ENCODE measurements around the gene WWOX.
A peak's percentile ranks its signal among the peaks of the same experiment; 100 is the strongest.

The WWOX gene

DNA sequence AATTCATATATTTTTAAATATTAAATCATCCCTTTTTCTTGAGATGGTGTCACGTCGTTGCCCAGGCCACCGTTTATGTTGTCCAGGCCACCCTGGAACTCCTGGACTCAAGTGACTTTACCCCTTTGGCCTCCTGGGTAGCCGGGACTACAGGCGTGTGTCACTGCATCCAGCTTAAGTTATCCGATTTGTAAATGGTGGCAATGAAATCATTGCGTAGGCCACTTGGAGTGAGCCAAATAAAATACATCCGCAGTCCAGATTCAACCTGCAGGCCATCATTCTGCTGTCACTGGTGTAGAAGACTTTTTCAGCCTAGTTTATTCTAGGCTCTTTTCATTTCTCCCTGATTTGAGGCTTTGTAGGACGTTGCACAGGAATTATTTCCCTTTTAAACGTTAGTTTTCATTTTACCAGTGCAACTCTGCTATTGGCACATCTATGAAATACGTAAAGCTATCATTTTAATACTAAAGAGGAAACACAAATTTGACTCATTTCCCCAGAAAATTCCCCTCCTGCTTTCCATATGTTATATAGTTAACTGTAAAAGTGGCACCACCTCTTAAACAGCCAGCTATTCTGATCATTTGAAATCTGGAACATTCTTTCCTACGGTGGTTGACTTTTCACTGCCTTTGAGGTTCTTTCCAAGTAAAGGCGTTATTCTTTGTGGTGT, 1051.3 kb downstream of the WWOX start:
- no peak for DNase-seq (ENCODE audit: insufficient read length, low spot score)
- no peak for TF ChIP-seq POLR2AphosphoS5 (IDR thresholded peaks at IDR 0.05; ENCODE audit: low read depth, low read length)
- TF ChIP-seq POU2F2 (IDR thresholded peaks at IDR 0.05; ENCODE audit: low read depth, low read length): no peak
- TF ChIP-seq POLR2A (IDR thresholded peaks at IDR 0.05; ENCODE audit: low read depth, low read length): no peak
- no peak for TF ChIP-seq TAF1 (IDR thresholded peaks at IDR 0.05; ENCODE audit: low read depth, low read length)
- no peak for TF ChIP-seq SPI1 (IDR thresholded peaks at IDR 0.05; ENCODE audit: low read depth, low read length)
- no peak for TF ChIP-seq PAX5 (IDR thresholded peaks at IDR 0.05; ENCODE audit: insufficient read depth, low read length, severe bottlenecking)
- no peak for FAIRE-seq

DNA sequence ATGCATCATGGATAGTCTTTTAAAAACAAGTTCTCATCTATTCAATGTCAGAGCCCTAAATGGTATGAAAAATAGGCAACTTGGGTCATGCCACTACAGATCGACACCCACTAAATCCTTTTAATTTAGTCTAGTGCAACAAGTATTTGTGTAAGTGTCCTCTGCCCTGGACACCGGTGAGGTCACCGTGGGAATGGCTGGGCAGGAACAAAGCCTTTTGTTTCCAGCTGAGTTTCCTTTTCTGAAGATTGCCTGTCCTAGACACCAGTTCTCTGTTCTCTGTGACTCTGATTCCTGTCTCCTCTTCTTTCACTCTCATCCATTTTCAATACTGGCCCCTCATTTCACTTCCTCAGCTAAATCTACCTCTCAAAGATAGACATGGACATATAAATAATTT, 1054.6 kb downstream of the WWOX start:
- no peak for TF ChIP-seq SPI1 (IDR thresholded peaks at IDR 0.05; ENCODE audit: low read depth, low read length)
- no peak for TF ChIP-seq TAF1 (IDR thresholded peaks at IDR 0.05; ENCODE audit: low read depth, low read length)
- TF ChIP-seq POU2F2 (IDR thresholded peaks at IDR 0.05; ENCODE audit: low read depth, low read length): no peak
- TF ChIP-seq POLR2AphosphoS5 (IDR thresholded peaks at IDR 0.05; ENCODE audit: low read depth, low read length): no peak
- no peak for TF ChIP-seq POLR2A (IDR thresholded peaks at IDR 0.05; ENCODE audit: low read depth, low read length)
- TF ChIP-seq PAX5 (IDR thresholded peaks at IDR 0.05; ENCODE audit: insufficient read depth, low read length, severe bottlenecking): no peak
- FAIRE-seq: no peak
- no peak for DNase-seq (ENCODE audit: insufficient read length, low spot score)

- no peak for TF ChIP-seq POLR2AphosphoS5 (IDR thresholded peaks at IDR 0.05; ENCODE audit: low read depth, low read length)
- TF ChIP-seq SPI1 (IDR thresholded peaks at IDR 0.05; ENCODE audit: low read depth, low read length): no peak
- TF ChIP-seq TAF1 (IDR thresholded peaks at IDR 0.05; ENCODE audit: low read depth, low read length): no peak
- no peak for TF ChIP-seq POU2F2 (IDR thresholded peaks at IDR 0.05; ENCODE audit: low read depth, low read length)
- TF ChIP-seq POLR2A (IDR thresholded peaks at IDR 0.05; ENCODE audit: low read depth, low read length): no peak
- TF ChIP-seq PAX5 (IDR thresholded peaks at IDR 0.05; ENCODE audit: insufficient read depth, low read length, severe bottlenecking): no peak
- FAIRE-seq (no peak), DNase-seq (ENCODE audit: insufficient read length, low spot score) (no peak)
Measured at GRCh38 chr16:79155471-79155870, 1056.0 kb downstream of the WWOX start.

- DNase-seq (ENCODE audit: insufficient read length, low spot score) (no peak), FAIRE-seq (no peak)
- TF ChIP-seq SPI1 (IDR thresholded peaks at IDR 0.05; ENCODE audit: low read depth, low read length): no peak
- no peak for TF ChIP-seq POLR2A (IDR thresholded peaks at IDR 0.05; ENCODE audit: low read depth, low read length)
- no peak for TF ChIP-seq POU2F2 (IDR thresholded peaks at IDR 0.05; ENCODE audit: low read depth, low read length)
- TF ChIP-seq PAX5 (IDR thresholded peaks at IDR 0.05; ENCODE audit: insufficient read depth, low read length, severe bottlenecking): no peak
- no peak for TF ChIP-seq POLR2AphosphoS5 (IDR thresholded peaks at IDR 0.05; ENCODE audit: low read depth, low read length)
- no peak for TF ChIP-seq TAF1 (IDR thresholded peaks at IDR 0.05; ENCODE audit: low read depth, low read length)
Measured at GRCh38 chr16:79155904-79156303, 1056.5 kb downstream of the WWOX start.

GRCh38 chr16:79156761-79157160, 1057.3 kb downstream of the WWOX start:
- no peak for FAIRE-seq

GRCh38 chr16:79158337-79158736, 1058.9 kb downstream of the WWOX start:
- DNase-seq (ENCODE audit: insufficient read length, low spot score) (no peak), FAIRE-seq (no peak)
- TF ChIP-seq PAX5 (IDR thresholded peaks at IDR 0.05; ENCODE audit: insufficient read depth, low read length, severe bottlenecking): no peak
- no peak for TF ChIP-seq POU2F2 (IDR thresholded peaks at IDR 0.05; ENCODE audit: low read depth, low read length)
- TF ChIP-seq POLR2A (IDR thresholded peaks at IDR 0.05; ENCODE audit: low read depth, low read length): no peak
- no peak for TF ChIP-seq TAF1 (IDR thresholded peaks at IDR 0.05; ENCODE audit: low read depth, low read length)
- no peak for TF ChIP-seq POLR2AphosphoS5 (IDR thresholded peaks at IDR 0.05; ENCODE audit: low read depth, low read length)
- no peak for TF ChIP-seq SPI1 (IDR thresholded peaks at IDR 0.05; ENCODE audit: low read depth, low read length)

More at GRCh38 chr16:79156761-79157160, 1057.3 kb downstream of the WWOX start:
- TF ChIP-seq SPI1 (IDR thresholded peaks at IDR 0.05; ENCODE audit: low read depth, low read length): no peak
- no peak for TF ChIP-seq POU2F2 (IDR thresholded peaks at IDR 0.05; ENCODE audit: low read depth, low read length)
- no peak for TF ChIP-seq POLR2A (IDR thresholded peaks at IDR 0.05; ENCODE audit: low read depth, low read length)
- TF ChIP-seq POLR2AphosphoS5 (IDR thresholded peaks at IDR 0.05; ENCODE audit: low read depth, low read length): no peak
- TF ChIP-seq TAF1 (IDR thresholded peaks at IDR 0.05; ENCODE audit: low read depth, low read length): no peak
- TF ChIP-seq PAX5 (IDR thresholded peaks at IDR 0.05; ENCODE audit: insufficient read depth, low read length, severe bottlenecking): no peak
- DNase-seq (ENCODE audit: insufficient read length, low spot score): no peak

DNA sequence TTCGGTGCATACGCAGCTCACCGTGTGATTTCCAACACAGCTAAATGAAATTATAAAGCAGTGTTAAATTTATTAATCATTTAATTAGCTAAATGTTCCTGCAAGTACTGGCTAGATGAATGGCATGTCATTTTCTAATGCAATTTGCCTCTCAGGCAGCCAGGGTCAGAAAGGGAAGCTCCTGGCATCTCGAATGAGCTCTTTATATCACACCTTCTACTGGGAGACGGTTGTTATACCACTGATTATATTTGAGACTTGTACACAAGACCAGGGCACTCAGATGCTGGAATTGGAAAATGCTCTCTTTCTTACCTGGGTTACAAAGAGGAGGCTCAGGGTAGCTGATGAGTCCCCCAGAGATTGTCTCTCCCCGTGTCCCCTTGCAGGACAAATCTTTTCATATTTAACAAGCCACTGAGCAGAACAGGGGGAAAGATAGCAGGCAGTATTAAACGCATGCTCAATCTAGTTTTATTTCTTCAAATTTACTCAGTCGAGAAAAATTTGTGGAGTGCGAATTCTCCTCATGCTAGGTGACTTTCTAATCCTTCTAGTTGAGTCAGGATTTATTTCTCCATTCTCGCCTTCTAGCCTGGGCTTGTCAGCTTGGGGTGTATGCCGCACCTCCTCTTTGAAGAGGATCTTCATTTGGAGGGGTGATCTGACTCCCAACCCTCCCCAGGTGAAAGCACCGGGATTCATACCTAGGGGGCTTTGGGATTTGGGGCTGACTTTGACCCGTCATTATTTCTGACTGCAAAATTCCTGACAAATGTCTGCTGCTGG, 1060.0 kb downstream of the WWOX start:
- TF ChIP-seq POU2F2 (IDR thresholded peaks at IDR 0.05; ENCODE audit: low read depth, low read length) (no peak), SPI1 (IDR thresholded peaks at IDR 0.05; ENCODE audit: low read depth, low read length) (no peak), TAF1 (IDR thresholded peaks at IDR 0.05; ENCODE audit: low read depth, low read length) (no peak), POLR2A (IDR thresholded peaks at IDR 0.05; ENCODE audit: low read depth, low read length) (no peak), PAX5 (IDR thresholded peaks at IDR 0.05; ENCODE audit: insufficient read depth, low read length, severe bottlenecking) (no peak), POLR2AphosphoS5 (IDR thresholded peaks at IDR 0.05; ENCODE audit: low read depth, low read length) (no peak)
- DNase-seq (ENCODE audit: insufficient read length, low spot score): no peak
- FAIRE-seq: no peak

- no peak for DNase-seq (ENCODE audit: insufficient read length, low spot score)
- no peak for TF ChIP-seq TAF1 (IDR thresholded peaks at IDR 0.05; ENCODE audit: low read depth, low read length)
- no peak for TF ChIP-seq POLR2A (IDR thresholded peaks at IDR 0.05; ENCODE audit: low read depth, low read length)
- no peak for TF ChIP-seq POU2F2 (IDR thresholded peaks at IDR 0.05; ENCODE audit: low read depth, low read length)
- no peak for TF ChIP-seq SPI1 (IDR thresholded peaks at IDR 0.05; ENCODE audit: low read depth, low read length)
- TF ChIP-seq POLR2AphosphoS5 (IDR thresholded peaks at IDR 0.05; ENCODE audit: low read depth, low read length): no peak
- TF ChIP-seq PAX5 (IDR thresholded peaks at IDR 0.05; ENCODE audit: insufficient read depth, low read length, severe bottlenecking): no peak
- no peak for FAIRE-seq
Measured at GRCh38 chr16:79162977-79163376, 1063.5 kb downstream of the WWOX start.

DNA sequence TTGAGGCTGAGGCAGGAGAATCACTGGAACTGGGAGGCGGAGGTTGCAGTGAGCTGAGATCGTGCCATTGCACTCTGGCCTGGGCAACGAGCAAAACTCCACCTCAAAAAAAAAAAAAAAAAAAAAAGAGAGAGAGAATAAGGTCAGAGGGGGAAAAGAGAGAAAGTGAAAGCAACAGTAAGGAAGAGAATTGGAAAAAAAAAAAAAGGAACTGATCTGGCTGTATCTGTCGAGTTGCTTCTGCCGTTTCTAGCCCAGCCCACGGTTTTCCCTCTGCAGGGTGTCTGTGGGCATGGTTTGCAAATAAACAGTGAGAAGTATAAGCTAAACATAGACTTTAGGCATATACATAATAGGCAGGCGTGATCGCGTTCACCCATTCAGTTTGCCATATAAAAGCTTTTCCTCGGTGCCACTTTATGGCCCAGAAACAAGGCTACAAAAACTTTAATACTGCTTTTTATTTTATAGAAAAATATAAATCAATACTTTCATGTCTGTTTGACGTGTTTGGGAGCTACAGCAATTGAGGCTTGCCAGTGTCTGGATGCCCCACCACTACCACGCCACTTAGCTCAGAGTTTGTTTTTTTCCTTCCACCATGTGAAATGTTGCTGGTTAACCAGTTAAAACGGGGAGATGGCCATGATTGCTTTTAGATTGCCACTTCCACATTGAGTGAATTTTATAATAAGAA, 1064.4 kb downstream of the WWOX start:
- DNase-seq (ENCODE audit: insufficient read length, low spot score) (no peak), FAIRE-seq (no peak)
- TF ChIP-seq SPI1 (IDR thresholded peaks at IDR 0.05; ENCODE audit: low read depth, low read length) (peak; percentile 46; the same call in 1 of the 2 replicates), PAX5 (IDR thresholded peaks at IDR 0.05; ENCODE audit: insufficient read depth, low read length, severe bottlenecking) (no peak)

Measured in GM12891 (cell line).